ENCODE data around the gene FIGN.

The FIGN gene

GRCh38 chr2:163692611-163693482, 43.0 kb downstream of the FIGN start:
- no peak for ATAC-seq (replicated peaks; ENCODE audit: extremely low read depth, poor library complexity, severe bottlenecking)
- H3K4me1 Mint-ChIP-seq, result no peaks in the 10 kb centered on the region

DNA sequence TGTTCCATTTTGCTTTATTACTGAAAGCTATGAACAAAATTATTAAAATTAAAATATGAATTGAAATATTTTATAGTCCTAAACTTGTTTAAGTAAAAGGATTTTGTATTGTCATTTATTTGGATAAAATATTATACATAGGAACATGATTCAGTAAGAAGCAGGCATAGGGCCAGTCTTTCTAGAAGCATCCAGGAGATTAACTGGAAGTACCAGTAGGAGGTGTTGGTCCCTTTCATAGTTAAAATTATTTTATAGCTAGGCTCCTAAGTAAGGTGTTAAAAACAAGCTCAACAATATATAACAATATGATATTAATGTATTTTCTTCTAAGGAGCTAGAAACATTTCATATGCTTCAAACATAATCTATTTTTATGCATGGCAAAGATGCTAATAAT, 43.7 kb downstream of the FIGN start:
- ATAC-seq (replicated peaks; ENCODE audit: extremely low read depth, poor library complexity, severe bottlenecking), result no peak
- Mint-ChIP-seq H3K9me3 (peaks cover 14% of the 10 kb centered on the region), H3K4me3 (no peak overlapping the region), H3K27ac (ENCODE audit: low read depth) (no peak overlapping the region), H3K4me1 (no peaks in the 10 kb centered on the region), H3K27me3 (no peaks in the 10 kb centered on the region), H3K36me3 (ENCODE audit: insufficient read depth) (peaks cover 2% of the 10 kb centered on the region)
- DNase-seq (ENCODE audit: low spot score in 2 of 2), result no peak

More at GRCh38 chr2:163692611-163693482, 43.0 kb downstream of the FIGN start:
- Mint-ChIP-seq H3K9me3 (peaks cover 14% of the 10 kb centered on the region), H3K36me3 (ENCODE audit: insufficient read depth) (peaks cover 2% of the 10 kb centered on the region), H3K27me3 (no peaks in the 10 kb centered on the region), H3K27ac (ENCODE audit: low read depth) (no peak overlapping the region), H3K4me3 (no peak overlapping the region)
- no peak for DNase-seq (ENCODE audit: low spot score in 2 of 2)

DNA sequence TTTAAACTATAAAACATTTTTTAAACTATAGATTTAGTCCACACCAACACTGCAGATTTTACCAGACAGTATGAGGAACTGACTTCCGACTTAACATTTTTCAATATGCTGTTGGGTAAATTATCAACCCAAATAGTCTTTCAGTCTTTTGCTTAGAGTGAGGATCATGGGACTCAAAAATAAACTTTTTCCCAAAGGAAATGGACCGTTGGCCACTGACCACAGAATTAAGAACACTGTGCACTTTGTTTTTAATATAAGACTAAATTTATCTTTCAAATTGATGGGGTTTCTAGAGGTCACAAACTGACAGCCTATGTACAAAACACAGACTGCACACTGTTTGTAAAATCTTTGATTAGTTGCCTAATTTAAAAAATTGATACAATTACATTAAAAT, 44.9 kb downstream of the FIGN start:
- Mint-ChIP-seq H3K36me3 (ENCODE audit: insufficient read depth) (peaks cover 2% of the 10 kb centered on the region), H3K27ac (ENCODE audit: low read depth) (no peak overlapping the region), H3K4me1 (no peaks in the 10 kb centered on the region), H3K27me3 (no peaks in the 10 kb centered on the region), H3K4me3 (no peak overlapping the region), H3K9me3 (peaks cover 14% of the 10 kb centered on the region)
- DNase-seq (ENCODE audit: low spot score in 2 of 2) (no peak), ATAC-seq (replicated peaks; ENCODE audit: extremely low read depth, poor library complexity, severe bottlenecking) (no peak)

GRCh38 chr2:163687217-163687616, 48.6 kb downstream of the FIGN start:
- DNase-seq (ENCODE audit: low spot score in 2 of 2) (no peak), ATAC-seq (replicated peaks; ENCODE audit: extremely low read depth, poor library complexity, severe bottlenecking) (no peak)
- peaks cover 12% of the 10 kb centered on the region for H3K9me3 Mint-ChIP-seq
- H3K27ac Mint-ChIP-seq (ENCODE audit: low read depth), result no peak overlapping the region
- H3K27me3 Mint-ChIP-seq, result no peaks in the 10 kb centered on the region
- H3K4me3 Mint-ChIP-seq, result no peak overlapping the region
- no peaks in the 10 kb centered on the region for H3K36me3 Mint-ChIP-seq (ENCODE audit: insufficient read depth)
- H3K4me1 Mint-ChIP-seq, result no peaks in the 10 kb centered on the region

GRCh38 chr2:163686289-163686688, 49.5 kb downstream of the FIGN start:
- no peaks in the 10 kb centered on the region for H3K27me3 Mint-ChIP-seq
- no peak overlapping the region for H3K27ac Mint-ChIP-seq (ENCODE audit: low read depth)
- H3K4me3 Mint-ChIP-seq, result no peak overlapping the region
- peaks cover 12% of the 10 kb centered on the region for H3K9me3 Mint-ChIP-seq
- no peaks in the 10 kb centered on the region for H3K36me3 Mint-ChIP-seq (ENCODE audit: insufficient read depth)
- DNase-seq (ENCODE audit: low spot score in 2 of 2), result no peak
- ATAC-seq (replicated peaks; ENCODE audit: extremely low read depth, poor library complexity, severe bottlenecking), result no peak
- no peaks in the 10 kb centered on the region for H3K4me1 Mint-ChIP-seq

GRCh38 chr2:163682695-163683094, 53.1 kb downstream of the FIGN start:
- H3K9me3 Mint-ChIP-seq, result peaks cover 15% of the 10 kb centered on the region
- H3K36me3 Mint-ChIP-seq (ENCODE audit: insufficient read depth), result no peaks in the 10 kb centered on the region
- H3K27ac Mint-ChIP-seq (ENCODE audit: low read depth), result no peak overlapping the region
- ATAC-seq (replicated peaks; ENCODE audit: extremely low read depth, poor library complexity, severe bottlenecking), result no peak
- no peak overlapping the region for H3K4me3 Mint-ChIP-seq
- H3K4me1 Mint-ChIP-seq, result no peaks in the 10 kb centered on the region
- H3K27me3 Mint-ChIP-seq, result no peaks in the 10 kb centered on the region
- DNase-seq (ENCODE audit: low spot score in 2 of 2), result no peak

DNA sequence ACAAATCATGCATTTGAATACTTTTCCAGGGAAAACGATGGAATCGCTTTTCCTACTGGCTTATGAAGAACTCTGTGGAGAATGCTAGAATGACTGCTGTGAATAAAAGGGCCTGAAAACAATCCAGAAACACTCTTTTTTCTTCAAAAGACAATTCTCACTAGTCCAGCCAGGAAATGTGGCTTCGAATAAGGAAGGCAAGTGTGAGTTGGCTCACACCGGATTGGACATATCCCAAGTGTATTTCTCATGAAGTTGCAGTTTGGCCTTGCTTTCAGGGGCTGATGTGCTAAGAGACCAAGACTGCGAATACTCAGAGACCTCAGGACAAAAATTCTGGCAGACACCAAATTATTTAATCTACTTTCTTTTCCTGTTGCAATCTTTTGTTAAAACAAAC, 54.1 kb downstream of the FIGN start:
- Mint-ChIP-seq H3K9me3 (peaks cover 15% of the 10 kb centered on the region), H3K4me1 (no peaks in the 10 kb centered on the region), H3K36me3 (ENCODE audit: insufficient read depth) (no peaks in the 10 kb centered on the region), H3K4me3 (no peak overlapping the region), H3K27ac (ENCODE audit: low read depth) (no peak overlapping the region), H3K27me3 (no peaks in the 10 kb centered on the region)
- ATAC-seq (replicated peaks; ENCODE audit: extremely low read depth, poor library complexity, severe bottlenecking) (no peak), DNase-seq (ENCODE audit: low spot score in 2 of 2) (no peak)

DNA sequence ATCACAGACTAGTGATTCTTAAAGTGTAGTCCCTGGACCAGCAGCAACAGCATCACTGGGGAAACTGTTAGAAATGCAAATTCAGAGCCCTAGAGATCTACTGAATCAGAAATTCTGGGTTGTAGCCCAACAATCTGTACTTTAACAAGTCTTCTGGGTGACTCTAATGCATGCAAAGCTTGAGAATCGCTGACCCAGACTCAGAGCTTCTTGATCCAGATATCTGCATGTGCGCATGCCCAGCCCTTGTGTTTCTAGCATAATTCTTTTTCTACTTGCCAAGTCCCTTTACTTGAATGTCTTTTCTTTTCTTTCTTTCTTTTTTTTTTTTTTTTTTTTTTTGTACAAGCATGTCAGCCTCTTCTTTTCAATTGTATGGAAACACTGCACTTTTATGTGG, 60.4 kb downstream of the FIGN start:
- H3K4me1 Mint-ChIP-seq, result no peaks in the 10 kb centered on the region
- peaks cover 5% of the 10 kb centered on the region for H3K9me3 Mint-ChIP-seq
- no peak overlapping the region for H3K27ac Mint-ChIP-seq (ENCODE audit: low read depth)
- no peak overlapping the region for H3K4me3 Mint-ChIP-seq
- no peak for DNase-seq (ENCODE audit: low spot score in 2 of 2)
- ATAC-seq (replicated peaks; ENCODE audit: extremely low read depth, poor library complexity, severe bottlenecking), result no peak
- no peaks in the 10 kb centered on the region for H3K27me3 Mint-ChIP-seq
- H3K36me3 Mint-ChIP-seq (ENCODE audit: insufficient read depth), result no peaks in the 10 kb centered on the region

GRCh38 chr2:163673522-163673921, 62.3 kb downstream of the FIGN start:
- Mint-ChIP-seq H3K27ac (ENCODE audit: low read depth) (no peak overlapping the region), H3K9me3 (no peaks in the 10 kb centered on the region), H3K4me1 (no peaks in the 10 kb centered on the region), H3K36me3 (ENCODE audit: insufficient read depth) (no peaks in the 10 kb centered on the region), H3K4me3 (no peak overlapping the region), H3K27me3 (no peaks in the 10 kb centered on the region)
- ATAC-seq (replicated peaks; ENCODE audit: extremely low read depth, poor library complexity, severe bottlenecking) (no peak), DNase-seq (ENCODE audit: low spot score in 2 of 2) (no peak)

DNA sequence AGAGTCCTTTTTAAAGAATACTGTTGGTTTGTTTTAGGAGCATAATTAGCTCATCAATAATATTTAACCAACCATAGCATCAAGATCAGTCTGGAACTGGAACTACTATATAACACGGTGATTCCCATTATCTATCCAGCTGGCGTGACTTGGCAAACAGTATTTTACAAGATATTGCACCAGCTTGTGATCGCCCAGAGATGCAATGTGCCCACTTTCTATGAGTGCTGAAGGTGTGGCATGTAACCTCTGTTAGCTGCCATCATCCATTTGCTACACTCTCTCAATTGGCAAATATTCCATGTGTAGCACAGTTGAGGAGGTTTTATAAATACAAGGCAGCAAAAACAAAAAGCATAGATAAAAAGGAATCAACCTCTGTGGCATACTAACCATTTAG, 64.9 kb downstream of the FIGN start:
- H3K4me3 Mint-ChIP-seq, result no peak overlapping the region
- no peaks in the 10 kb centered on the region for H3K4me1 Mint-ChIP-seq
- no peaks in the 10 kb centered on the region for H3K27me3 Mint-ChIP-seq
- no peaks in the 10 kb centered on the region for H3K36me3 Mint-ChIP-seq (ENCODE audit: insufficient read depth)
- ATAC-seq (replicated peaks; ENCODE audit: extremely low read depth, poor library complexity, severe bottlenecking) (no peak), DNase-seq (ENCODE audit: low spot score in 2 of 2) (no peak)
- no peak overlapping the region for H3K27ac Mint-ChIP-seq (ENCODE audit: low read depth)
- H3K9me3 Mint-ChIP-seq, result no peaks in the 10 kb centered on the region

- DNase-seq (ENCODE audit: low spot score in 2 of 2) (no peak), ATAC-seq (replicated peaks; ENCODE audit: extremely low read depth, poor library complexity, severe bottlenecking) (no peak)
- H3K27me3 Mint-ChIP-seq, result no peaks in the 10 kb centered on the region
- H3K4me1 Mint-ChIP-seq, result no peaks in the 10 kb centered on the region
- H3K27ac Mint-ChIP-seq (ENCODE audit: low read depth), result no peak overlapping the region
- H3K36me3 Mint-ChIP-seq (ENCODE audit: insufficient read depth), result no peaks in the 10 kb centered on the region
- H3K4me3 Mint-ChIP-seq, result no peak overlapping the region
- no peaks in the 10 kb centered on the region for H3K9me3 Mint-ChIP-seq
These were observed 66.3 kb downstream of the FIGN start for GRCh38 chr2:163669506-163669905.

DNA sequence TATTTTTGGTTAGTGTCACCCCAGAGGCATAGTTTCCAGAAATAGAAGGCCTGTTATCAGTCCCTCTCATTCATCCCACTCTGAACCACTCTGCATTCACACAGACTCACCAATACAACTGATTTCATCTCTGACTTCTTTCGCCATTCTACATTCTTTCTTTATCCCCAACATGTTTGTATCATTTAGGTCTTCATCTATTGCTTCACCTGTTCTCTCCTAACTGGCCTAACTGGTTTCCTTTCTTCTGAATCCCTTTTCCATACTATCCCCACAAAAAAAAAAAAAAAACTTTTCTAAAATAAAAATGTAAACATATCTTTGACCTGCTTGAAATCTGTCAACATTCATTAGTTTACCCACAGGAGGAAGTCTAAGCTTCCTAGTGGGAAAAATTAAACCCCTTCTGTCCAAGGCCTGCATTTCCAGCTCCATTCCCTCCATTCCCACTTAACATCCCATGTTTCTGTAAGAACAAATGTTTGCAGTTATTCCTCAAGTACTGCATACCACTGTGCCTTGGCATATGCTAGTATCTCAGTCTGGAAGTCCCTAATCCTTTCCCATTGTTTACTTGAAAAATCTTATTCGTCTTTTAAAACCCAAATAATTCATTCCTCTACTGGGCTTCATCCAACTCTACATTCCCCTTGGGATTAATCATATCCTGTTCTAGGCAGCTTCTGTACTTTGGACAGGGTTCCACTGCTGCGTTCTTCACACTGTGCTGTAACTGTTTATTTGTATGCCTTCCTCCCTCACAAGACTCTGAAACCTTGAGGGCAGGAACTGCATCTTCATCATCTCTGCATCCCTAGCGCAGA, 68.5 kb downstream of the FIGN start:
- no peak overlapping the region for H3K4me3 Mint-ChIP-seq
- ATAC-seq (replicated peaks; ENCODE audit: extremely low read depth, poor library complexity, severe bottlenecking) (no peak), DNase-seq (ENCODE audit: low spot score in 2 of 2) (no peak)
- no peaks in the 10 kb centered on the region for H3K36me3 Mint-ChIP-seq (ENCODE audit: insufficient read depth)
- no peaks in the 10 kb centered on the region for H3K4me1 Mint-ChIP-seq
- no peaks in the 10 kb centered on the region for H3K27me3 Mint-ChIP-seq
- no peaks in the 10 kb centered on the region for H3K9me3 Mint-ChIP-seq
- no peak overlapping the region for H3K27ac Mint-ChIP-seq (ENCODE audit: low read depth)

DNA sequence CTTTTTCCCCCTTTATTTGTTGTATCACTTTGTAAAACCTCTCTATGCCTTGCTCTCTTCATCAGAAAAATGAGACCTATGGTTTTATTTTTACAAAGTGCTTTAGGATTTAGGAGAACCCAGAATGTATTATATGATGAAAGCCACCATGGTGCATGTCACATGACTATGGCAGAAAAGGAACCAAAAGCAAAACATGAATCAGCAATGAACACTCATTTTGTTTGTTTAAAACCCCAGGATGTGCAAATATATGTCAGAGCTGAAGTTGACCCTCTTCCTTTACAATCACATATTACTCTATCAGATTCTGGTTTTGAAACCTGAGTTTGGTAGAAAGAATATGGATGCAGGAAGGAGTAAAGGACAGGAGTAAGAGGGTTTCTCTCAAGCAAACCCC, 70.0 kb downstream of the FIGN start:
- H3K4me1 Mint-ChIP-seq, result no peaks in the 10 kb centered on the region
- no peak overlapping the region for H3K4me3 Mint-ChIP-seq
- DNase-seq (ENCODE audit: low spot score in 2 of 2) (no peak), ATAC-seq (replicated peaks; ENCODE audit: extremely low read depth, poor library complexity, severe bottlenecking) (no peak)
- H3K36me3 Mint-ChIP-seq (ENCODE audit: insufficient read depth), result no peaks in the 10 kb centered on the region
- peaks cover 6% of the 10 kb centered on the region for H3K9me3 Mint-ChIP-seq
- H3K27me3 Mint-ChIP-seq, result no peaks in the 10 kb centered on the region
- H3K27ac Mint-ChIP-seq (ENCODE audit: low read depth), result no peak overlapping the region
